ENCODE results near the gene NLRP1.

Gene NLRP1

DNA sequence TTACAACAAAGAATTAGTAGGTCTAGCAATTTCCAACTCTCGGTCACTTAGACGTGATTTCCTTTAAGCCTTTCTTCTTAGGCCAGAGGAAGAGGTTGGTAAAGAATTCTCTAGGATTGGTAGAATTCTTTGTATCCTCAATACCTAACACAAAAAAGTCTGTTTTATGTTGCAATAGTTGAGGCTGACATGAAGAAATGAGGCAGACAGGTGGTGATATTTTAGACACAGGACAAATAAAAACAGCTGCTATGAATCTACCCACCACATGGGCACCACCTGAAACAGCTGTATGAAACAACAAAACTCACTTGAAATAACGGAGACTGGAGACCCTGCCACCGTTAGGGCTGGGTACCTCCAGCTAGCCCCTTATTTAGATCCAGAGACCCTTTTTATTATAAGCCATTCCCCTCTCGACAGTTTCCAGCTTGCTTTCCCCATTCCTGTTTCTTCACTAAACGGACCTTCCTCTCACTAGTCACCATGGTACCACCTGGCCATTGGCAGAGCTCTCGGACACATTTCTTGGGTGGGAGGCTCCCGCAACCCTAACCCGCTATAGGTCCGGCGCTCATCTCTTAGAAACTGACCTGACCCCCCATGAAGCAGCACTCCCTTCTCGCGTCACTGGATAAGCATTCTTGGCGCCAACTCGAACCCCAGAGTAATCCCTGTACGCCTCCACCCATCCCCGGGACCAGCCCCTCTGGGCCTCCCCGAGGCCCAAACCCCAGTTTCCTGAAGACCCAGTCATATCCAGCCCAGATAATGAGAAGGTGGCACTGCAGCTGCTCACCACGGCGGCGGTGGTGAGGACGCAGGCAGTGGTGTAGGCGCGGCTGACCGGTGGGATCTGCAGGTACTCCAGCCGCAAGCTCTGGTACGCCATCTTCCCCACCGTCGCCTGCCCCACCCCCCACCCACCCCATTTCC is 98.8 kb downstream of the NLRP1 start, which contains the start of gene DERL2:
TSS of gene DERL2 (minus strand) at position 909 of the 936 bp plus-strand sequence. CDS start at position 892, 17 bp downstream.
- peak within 1 kb of the TSS; percentile 89 for H3K27ac ChIP-seq (ENCODE audit: insufficient read depth, low read length, poor library complexity, severe bottlenecking)
- peaks cover 38% of the 10 kb centered on the region for H3K36me3 ChIP-seq (ENCODE audit: control insufficient read depth, insufficient read depth, low read length)
- H3K9me3 ChIP-seq (ENCODE audit: control insufficient read depth, low read length): no peaks in the 10 kb centered on the region
- peaks cover 18% of the 10 kb centered on the region for H3K4me1 ChIP-seq (ENCODE audit: control insufficient read depth, insufficient read depth, low read length, poor library complexity, severe bottlenecking)
- DNase-seq: no peak
- peak within 1 kb of the TSS; percentile 86 for H3K4me3 ChIP-seq (ENCODE audit: insufficient read depth, low read depth, low read length, poor library complexity, severe bottlenecking)
- no peaks in the 10 kb centered on the region for H3K27me3 ChIP-seq (replicated peaks; ENCODE audit: control insufficient read depth, insufficient read depth, low read length, poor library complexity, severe bottlenecking)

DNA sequence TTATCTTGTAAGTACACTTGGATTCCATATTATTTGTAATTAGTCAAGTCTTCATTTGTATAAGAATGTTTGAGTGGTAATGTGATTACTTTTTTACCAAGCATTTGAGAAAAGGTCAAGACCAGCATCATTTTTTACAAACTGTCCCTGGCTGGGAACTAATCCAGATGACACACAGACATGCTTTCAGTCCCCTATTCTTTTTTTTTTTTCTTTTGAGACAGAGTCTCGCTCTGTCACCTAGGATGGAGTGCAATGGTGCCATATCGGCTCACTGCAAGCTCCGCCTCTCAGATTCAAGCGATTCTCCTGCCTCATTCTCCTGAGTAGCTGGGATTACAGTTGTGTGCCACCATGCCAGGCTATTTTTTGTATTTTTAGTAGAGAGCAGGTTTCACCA is 102.9 kb downstream of the NLRP1 start:
- Histone ChIP-seq H3K36me3 (ENCODE audit: control insufficient read depth, insufficient read depth, low read length) (peaks cover 60% of the 10 kb centered on the region), H3K4me1 (ENCODE audit: control insufficient read depth, insufficient read depth, low read length, poor library complexity, severe bottlenecking) (peaks cover 13% of the 10 kb centered on the region), H3K27me3 (replicated peaks; ENCODE audit: control insufficient read depth, insufficient read depth, low read length, poor library complexity, severe bottlenecking) (no peaks in the 10 kb centered on the region), H3K27ac (ENCODE audit: insufficient read depth, low read length, poor library complexity, severe bottlenecking) (no peak overlapping the region), H3K9me3 (ENCODE audit: control insufficient read depth, low read length) (no peaks in the 10 kb centered on the region), H3K4me3 (ENCODE audit: insufficient read depth, low read depth, low read length, poor library complexity, severe bottlenecking) (no peak overlapping the region)
- DNase-seq: no peak

DNA sequence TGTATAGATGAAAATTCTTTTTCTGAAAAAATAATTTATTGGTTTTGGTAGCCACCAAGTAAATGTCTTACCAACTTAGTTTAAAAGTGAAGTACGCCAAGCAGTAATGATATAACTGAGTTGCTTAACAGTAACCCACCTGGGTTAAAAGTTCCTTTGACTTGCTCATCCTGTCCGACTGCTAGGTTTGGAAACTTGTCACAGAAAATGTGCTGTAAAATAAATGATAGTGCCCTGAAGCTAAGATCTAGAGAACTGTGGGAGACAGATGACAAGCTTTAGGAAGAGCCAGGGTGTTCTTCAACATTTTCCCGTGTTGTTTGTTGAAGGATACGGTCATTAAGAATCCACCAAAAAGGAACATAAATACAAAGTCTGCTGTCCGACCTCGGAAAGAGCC is 103.3 kb downstream of the NLRP1 start:
- Histone ChIP-seq H3K27me3 (replicated peaks; ENCODE audit: control insufficient read depth, insufficient read depth, low read length, poor library complexity, severe bottlenecking) (no peaks in the 10 kb centered on the region), H3K36me3 (ENCODE audit: control insufficient read depth, insufficient read depth, low read length) (peaks cover 61% of the 10 kb centered on the region), H3K27ac (ENCODE audit: insufficient read depth, low read length, poor library complexity, severe bottlenecking) (no peak overlapping the region), H3K9me3 (ENCODE audit: control insufficient read depth, low read length) (no peaks in the 10 kb centered on the region), H3K4me3 (ENCODE audit: insufficient read depth, low read depth, low read length, poor library complexity, severe bottlenecking) (no peak overlapping the region), H3K4me1 (ENCODE audit: control insufficient read depth, insufficient read depth, low read length, poor library complexity, severe bottlenecking) (peaks cover 13% of the 10 kb centered on the region)
- DNase-seq: no peak

GRCh38 chr17:5478992-5479391 is 105.3 kb downstream of the NLRP1 start:
- Histone ChIP-seq H3K4me1 (ENCODE audit: control insufficient read depth, insufficient read depth, low read length, poor library complexity, severe bottlenecking) (no peaks in the 10 kb centered on the region), H3K4me3 (ENCODE audit: insufficient read depth, low read depth, low read length, poor library complexity, severe bottlenecking) (no peak overlapping the region), H3K36me3 (ENCODE audit: control insufficient read depth, insufficient read depth, low read length) (peaks cover 73% of the 10 kb centered on the region), H3K27ac (ENCODE audit: insufficient read depth, low read length, poor library complexity, severe bottlenecking) (no peak overlapping the region), H3K27me3 (replicated peaks; ENCODE audit: control insufficient read depth, insufficient read depth, low read length, poor library complexity, severe bottlenecking) (no peaks in the 10 kb centered on the region), H3K9me3 (ENCODE audit: control insufficient read depth, low read length) (no peaks in the 10 kb centered on the region)
- no peak for DNase-seq

DNA sequence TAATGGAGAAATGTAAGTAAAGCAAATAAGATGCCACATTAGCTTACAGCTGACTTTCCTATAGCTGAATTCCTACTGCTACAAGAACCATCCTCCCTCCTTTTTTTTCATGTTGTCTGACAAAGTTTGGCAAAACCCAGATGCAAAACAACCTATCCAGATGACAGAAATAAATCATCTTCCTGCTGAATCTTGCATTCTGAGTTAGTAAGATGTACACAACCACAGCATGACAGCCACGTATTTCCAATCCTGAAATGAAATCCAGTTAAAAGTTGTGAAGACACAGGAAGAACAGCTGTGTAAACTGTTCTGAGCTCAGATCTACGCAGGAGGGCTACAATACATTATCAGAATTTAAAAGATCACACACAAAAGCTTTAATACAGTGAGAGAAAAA is 110.4 kb downstream of the NLRP1 start:
- Histone ChIP-seq H3K4me3 (ENCODE audit: insufficient read depth, low read depth, low read length, poor library complexity, severe bottlenecking) (no peak overlapping the region), H3K36me3 (ENCODE audit: control insufficient read depth, insufficient read depth, low read length) (peaks cover 44% of the 10 kb centered on the region), H3K9me3 (ENCODE audit: control insufficient read depth, low read length) (no peaks in the 10 kb centered on the region), H3K27me3 (replicated peaks; ENCODE audit: control insufficient read depth, insufficient read depth, low read length, poor library complexity, severe bottlenecking) (no peaks in the 10 kb centered on the region), H3K27ac (ENCODE audit: insufficient read depth, low read length, poor library complexity, severe bottlenecking) (no peak overlapping the region), H3K4me1 (ENCODE audit: control insufficient read depth, insufficient read depth, low read length, poor library complexity, severe bottlenecking) (no peaks in the 10 kb centered on the region)
- DNase-seq: no peak

DNA sequence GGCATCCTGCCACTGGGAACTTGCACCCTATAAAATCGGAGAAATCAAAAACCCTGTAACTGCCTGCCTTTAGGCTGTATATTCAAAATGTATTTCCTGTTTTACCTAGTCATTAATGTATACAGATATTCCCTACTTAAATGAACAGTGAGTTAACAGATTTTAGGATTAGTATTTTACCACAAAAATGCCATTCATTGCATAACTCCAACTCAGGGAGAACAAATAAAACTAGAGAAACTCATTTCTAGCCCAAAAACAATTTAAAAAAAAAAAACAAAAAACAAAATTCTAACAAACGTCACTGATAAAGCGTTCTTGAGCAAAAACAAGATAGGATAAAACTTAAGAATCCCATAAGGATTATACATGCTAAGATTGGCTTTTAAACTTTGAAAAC is 111.8 kb downstream of the NLRP1 start:
- Histone ChIP-seq H3K36me3 (ENCODE audit: control insufficient read depth, insufficient read depth, low read length) (peaks cover 30% of the 10 kb centered on the region), H3K4me1 (ENCODE audit: control insufficient read depth, insufficient read depth, low read length, poor library complexity, severe bottlenecking) (peaks cover 1% of the 10 kb centered on the region), H3K4me3 (ENCODE audit: insufficient read depth, low read depth, low read length, poor library complexity, severe bottlenecking) (no peak overlapping the region), H3K27ac (ENCODE audit: insufficient read depth, low read length, poor library complexity, severe bottlenecking) (no peak overlapping the region), H3K9me3 (ENCODE audit: control insufficient read depth, low read length) (no peaks in the 10 kb centered on the region), H3K27me3 (replicated peaks; ENCODE audit: control insufficient read depth, insufficient read depth, low read length, poor library complexity, severe bottlenecking) (no peaks in the 10 kb centered on the region)
- DNase-seq: no peak

DNA sequence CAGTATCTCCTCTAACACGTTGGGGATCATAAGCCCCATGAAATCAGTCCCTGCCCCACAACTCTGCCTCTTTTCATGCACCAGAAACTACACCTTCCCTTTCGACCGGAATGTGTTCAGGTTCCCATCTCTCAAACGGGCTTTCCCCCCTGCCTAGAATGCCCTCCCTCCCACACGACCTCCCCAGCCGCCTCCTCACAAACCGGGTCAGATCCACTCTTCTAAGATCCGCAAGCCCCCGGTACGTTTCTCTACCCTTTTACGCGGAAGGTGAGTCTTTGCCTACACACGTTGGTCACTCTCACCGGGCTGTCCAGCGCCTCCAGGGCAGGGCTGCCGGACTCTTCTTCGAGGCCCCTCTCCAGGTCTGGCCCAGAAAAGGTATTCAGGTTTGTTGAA is 116.2 kb downstream of the NLRP1 start:
- Histone ChIP-seq H3K27me3 (replicated peaks; ENCODE audit: control insufficient read depth, insufficient read depth, low read length, poor library complexity, severe bottlenecking) (no peaks in the 10 kb centered on the region), H3K9me3 (ENCODE audit: control insufficient read depth, low read length) (no peaks in the 10 kb centered on the region), H3K4me1 (ENCODE audit: control insufficient read depth, insufficient read depth, low read length, poor library complexity, severe bottlenecking) (peaks cover 6% of the 10 kb centered on the region), H3K4me3 (ENCODE audit: insufficient read depth, low read depth, low read length, poor library complexity, severe bottlenecking) (peak overlapping the region; percentile 69), H3K36me3 (ENCODE audit: control insufficient read depth, insufficient read depth, low read length) (peaks cover 4% of the 10 kb centered on the region), H3K27ac (ENCODE audit: insufficient read depth, low read length, poor library complexity, severe bottlenecking) (no peak overlapping the region)
- no peak for DNase-seq

GRCh38 chr17:5467416-5467815 is 116.9 kb downstream of the NLRP1 start:
- H3K27me3 ChIP-seq (replicated peaks; ENCODE audit: control insufficient read depth, insufficient read depth, low read length, poor library complexity, severe bottlenecking): no peaks in the 10 kb centered on the region
- no peak for DNase-seq
- peaks cover 6% of the 10 kb centered on the region for H3K36me3 ChIP-seq (ENCODE audit: control insufficient read depth, insufficient read depth, low read length)
- H3K9me3 ChIP-seq (ENCODE audit: control insufficient read depth, low read length): no peaks in the 10 kb centered on the region
- no peak overlapping the region for H3K27ac ChIP-seq (ENCODE audit: insufficient read depth, low read length, poor library complexity, severe bottlenecking)
- H3K4me3 ChIP-seq (ENCODE audit: insufficient read depth, low read depth, low read length, poor library complexity, severe bottlenecking): peak overlapping the region; percentile 69
- peaks cover 6% of the 10 kb centered on the region for H3K4me1 ChIP-seq (ENCODE audit: control insufficient read depth, insufficient read depth, low read length, poor library complexity, severe bottlenecking)

DNA sequence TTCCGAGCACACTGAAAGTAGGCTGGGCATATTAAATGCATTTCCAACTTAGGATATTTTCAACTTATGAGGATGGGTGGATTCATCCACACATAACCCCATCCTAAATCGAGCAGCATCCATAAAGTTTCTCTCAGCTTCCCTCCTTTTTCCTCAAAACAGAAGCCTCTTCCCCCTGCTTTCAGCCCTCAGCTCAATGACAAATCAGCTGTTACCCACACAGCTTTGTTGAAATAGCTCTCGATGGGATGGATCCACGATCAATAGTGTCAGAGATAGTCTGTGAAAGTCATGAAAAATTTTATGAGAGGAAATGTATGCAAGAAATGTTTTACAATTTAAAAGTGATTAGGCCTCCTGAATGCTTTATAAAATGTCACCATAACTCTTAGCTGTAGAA is 118.0 kb downstream of the NLRP1 start:
- H3K4me3 ChIP-seq (ENCODE audit: insufficient read depth, low read depth, low read length, poor library complexity, severe bottlenecking): no peak overlapping the region
- H3K36me3 ChIP-seq (ENCODE audit: control insufficient read depth, insufficient read depth, low read length): peaks cover 3% of the 10 kb centered on the region
- H3K9me3 ChIP-seq (ENCODE audit: control insufficient read depth, low read length): no peaks in the 10 kb centered on the region
- no peak overlapping the region for H3K27ac ChIP-seq (ENCODE audit: insufficient read depth, low read length, poor library complexity, severe bottlenecking)
- H3K27me3 ChIP-seq (replicated peaks; ENCODE audit: control insufficient read depth, insufficient read depth, low read length, poor library complexity, severe bottlenecking): no peaks in the 10 kb centered on the region
- no peak for DNase-seq
- H3K4me1 ChIP-seq (ENCODE audit: control insufficient read depth, insufficient read depth, low read length, poor library complexity, severe bottlenecking): peaks cover 6% of the 10 kb centered on the region

DNA sequence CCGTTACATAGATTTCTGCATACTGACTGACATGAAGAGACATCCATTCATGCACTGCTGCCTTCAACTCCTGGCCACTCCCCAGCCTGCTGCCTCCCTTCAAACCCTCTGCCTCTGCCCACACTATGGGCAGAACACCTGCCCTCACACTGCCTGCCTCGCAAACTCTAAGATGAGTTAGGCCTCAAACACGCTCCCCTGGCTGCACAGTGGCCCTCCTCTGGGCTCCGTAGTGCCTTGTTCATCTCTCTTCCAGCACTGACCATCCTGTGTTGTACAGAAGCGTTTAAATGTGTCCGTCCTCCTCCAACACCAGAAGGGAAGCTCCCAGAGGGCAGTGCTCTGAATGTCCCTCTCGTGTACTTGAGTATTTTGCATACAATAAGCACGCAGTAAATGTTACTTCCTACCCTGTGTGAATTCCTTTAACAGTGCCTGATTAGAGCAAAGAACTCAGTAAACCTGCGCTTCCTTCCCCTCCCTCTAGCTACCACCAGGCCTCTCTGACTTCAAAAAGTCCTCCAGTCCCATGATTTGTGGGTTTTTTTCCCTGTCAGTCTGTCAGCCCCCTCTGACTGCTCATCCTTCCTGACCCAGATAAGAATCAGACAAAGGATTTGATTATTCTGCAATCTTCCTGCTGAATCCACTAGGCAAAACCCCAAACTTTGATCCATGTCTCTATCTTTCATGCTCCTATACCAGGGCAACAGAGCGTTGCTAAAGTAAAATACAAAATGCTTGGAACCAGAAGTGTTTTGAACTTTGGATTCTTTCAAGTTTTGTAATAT is 119.4 kb downstream of the NLRP1 start:
- Histone ChIP-seq H3K27ac (ENCODE audit: insufficient read depth, low read length, poor library complexity, severe bottlenecking) (no peak overlapping the region), H3K4me1 (ENCODE audit: control insufficient read depth, insufficient read depth, low read length, poor library complexity, severe bottlenecking) (peaks cover 6% of the 10 kb centered on the region), H3K4me3 (ENCODE audit: insufficient read depth, low read depth, low read length, poor library complexity, severe bottlenecking) (no peak overlapping the region), H3K27me3 (replicated peaks; ENCODE audit: control insufficient read depth, insufficient read depth, low read length, poor library complexity, severe bottlenecking) (no peaks in the 10 kb centered on the region), H3K36me3 (ENCODE audit: control insufficient read depth, insufficient read depth, low read length) (peaks cover 8% of the 10 kb centered on the region), H3K9me3 (ENCODE audit: control insufficient read depth, low read length) (no peaks in the 10 kb centered on the region)
- no peak for DNase-seq
